Suppressor macrophage (primary cell): ENCODE data around the gene SLC25A21.
A peak's percentile ranks its signal among the peaks of the same experiment; 100 is the strongest.

Experiments
- DNase-seq, 4 experiments: peaks; one replicate each; pipeline ENCODE4 v3.0.0-alpha.2; 2020 to 2022

The SLC25A21 gene

GRCh38 chr14:36661506-36662257 is 510.7 kb downstream of the SLC25A21 start, which contains the start of gene PAX9:
TSS of gene PAX9 (plus strand) at chr14:36661860. CDS start at chr14:36662090, 230 bp downstream.
- DNase-seq = peak; percentile 62 to 78 (median 70)

GRCh38 chr14:36660736-36661505 is 511.5 kb downstream of the SLC25A21 start:
- no peak for DNase-seq

DNA sequence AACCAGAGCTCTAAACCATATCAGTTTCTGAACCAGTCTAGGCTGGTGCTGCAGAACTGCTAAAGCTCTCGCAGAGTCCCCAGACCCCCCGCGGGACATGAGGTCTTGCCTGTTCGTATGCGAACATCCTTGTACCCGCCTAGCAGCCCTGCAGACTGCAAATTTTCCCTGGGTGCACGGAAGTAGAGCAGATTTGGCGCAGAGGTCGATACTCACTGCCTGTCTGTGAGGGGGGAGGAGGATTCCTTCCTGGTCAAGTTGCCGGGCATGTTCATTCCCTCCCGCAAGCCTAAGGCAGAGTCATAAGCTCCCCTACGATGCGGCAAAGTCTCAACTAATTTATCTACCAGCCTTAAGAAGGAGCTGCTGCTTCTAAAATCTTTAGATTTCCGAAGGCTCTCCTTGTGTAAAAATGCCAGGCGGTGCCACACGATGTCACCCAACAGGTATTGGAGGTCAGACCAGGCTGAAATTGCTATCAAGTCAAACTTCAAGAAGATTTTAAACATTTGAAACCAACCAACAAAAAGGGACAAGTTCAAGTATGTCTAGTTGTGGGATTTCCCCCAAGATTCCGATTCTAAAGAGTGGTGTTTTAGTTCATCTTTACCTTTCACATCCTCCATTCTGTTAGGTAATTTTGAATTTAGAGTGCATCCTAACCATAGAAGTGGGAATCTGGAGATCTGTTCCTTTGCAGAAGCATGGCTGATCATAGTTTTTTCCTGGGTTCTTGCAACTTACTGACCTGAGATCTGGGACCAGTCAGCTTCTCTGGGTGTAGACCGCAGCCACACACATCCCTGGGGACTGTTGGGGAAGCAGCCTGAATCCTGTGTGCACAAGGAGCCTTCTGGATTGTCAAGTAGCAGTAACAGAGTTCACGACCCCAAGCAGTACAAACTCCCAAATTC is 512.3 kb downstream of the SLC25A21 start:
- no peak for DNase-seq

DNA sequence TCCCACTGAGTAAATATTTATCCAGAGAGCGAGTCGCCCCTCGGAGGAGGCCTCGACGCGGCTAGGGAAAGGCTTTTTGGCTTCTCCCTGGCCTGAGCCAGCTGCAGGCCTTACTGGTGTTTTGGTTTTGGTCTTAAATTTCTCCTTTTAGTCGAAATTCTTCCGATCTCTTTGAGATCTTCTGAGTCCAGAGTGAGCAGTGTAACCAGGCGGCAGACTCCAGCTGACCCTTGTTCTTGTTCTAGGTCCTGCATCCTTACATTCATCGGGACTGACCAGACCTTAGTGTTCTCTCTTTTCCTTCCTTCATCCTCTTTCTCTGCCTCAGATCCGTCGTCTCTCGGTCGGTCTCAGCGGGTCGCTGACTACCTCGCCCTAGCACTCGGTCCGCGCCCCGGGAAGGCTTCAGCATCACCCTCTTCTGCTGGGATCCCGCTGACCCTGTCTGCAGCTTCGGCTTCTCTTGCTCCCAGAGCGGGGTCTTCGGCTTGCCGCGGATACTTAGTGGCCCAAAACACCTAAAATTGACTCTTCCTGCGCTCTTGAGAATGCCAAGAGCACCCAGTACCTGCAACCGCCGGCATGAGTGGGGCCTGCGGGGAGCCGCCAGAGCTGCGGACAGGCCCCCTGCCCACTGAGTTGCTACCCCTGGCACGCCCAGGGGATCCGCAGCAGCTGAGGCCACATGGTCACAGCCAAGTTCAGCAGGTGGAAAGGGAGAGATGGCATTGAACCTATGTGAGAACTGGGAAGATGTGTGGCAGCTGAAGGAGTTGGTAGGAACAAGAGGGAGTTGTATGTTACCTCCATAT is 513.2 kb downstream of the SLC25A21 start:
- no peak for DNase-seq

DNA sequence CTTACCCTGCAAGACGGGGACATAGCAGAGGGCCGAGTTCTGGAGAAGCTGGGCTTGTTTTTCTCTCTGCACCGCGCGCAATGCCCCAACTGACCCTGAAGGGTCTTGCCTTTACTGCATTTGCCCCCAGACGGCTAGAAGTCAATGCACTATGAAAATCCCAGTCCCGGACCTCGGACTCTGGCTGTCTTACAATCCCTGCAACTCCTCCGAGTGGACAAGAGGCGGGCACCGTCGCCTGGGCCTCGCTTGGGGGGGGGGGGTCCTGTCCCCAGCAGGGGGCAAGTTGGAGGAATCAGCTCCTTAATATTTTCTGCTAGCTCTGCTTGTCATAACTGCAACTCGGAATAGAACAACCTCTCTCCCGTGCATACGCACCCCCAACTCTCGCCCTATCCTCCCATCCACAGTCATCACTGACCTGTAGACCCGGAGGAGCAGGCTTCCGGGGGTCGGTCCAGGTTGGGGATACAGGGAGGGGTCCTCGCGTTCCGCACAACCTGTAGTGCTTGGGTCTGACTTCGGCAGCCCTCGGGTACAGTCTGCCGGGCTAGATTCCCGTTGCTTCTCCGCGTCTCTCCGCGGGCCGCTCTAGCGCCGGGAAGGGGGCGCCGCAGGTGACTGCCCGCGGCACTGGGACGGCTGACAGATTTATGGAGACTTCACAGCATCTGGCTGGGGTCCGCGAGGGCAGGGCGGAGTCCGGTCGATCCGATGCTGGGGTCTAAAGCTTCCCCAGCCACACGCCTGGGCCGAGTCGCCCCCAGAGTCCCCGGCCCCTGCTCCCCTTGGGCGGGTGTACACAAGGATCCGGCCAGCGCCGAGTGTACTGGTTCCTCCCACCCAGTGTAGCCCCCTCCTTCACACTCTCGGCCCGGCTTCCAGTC is 514.0 kb downstream of the SLC25A21 start:
- no peak for DNase-seq

DNA sequence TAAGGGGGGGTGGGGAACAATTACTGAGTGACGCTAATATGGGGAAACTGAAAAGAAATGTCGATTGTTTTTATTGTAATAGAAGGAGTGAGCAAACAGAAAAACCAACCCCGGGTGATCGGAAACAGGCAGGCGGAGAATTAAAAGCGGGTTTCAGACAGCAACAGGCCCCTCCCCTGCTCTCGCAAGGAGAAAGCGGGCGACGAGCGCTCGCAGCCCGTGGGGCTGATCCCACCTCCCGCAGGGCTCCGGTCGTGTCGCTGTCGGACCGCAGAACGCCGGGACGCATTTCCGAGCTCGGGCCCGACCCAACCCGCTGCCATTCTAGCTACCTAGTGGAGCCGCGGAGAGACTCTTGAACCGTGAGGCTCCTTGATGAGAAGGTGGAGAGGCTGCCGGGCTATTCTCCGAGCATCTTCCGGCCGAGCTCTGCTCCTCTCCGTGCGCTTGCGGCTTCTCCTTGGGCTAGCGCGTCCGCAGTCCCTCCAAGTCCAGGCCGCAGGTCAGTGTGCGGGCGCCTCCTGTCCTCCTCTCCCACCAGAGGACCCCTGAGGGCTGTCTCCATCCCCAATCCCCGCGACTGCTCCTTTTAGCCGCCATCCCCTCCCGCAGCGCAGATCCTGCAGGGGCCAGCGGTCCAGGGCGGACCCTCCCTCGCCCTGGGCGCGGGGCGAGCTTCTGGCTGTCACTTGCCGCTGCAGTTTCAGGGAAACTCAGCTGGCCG is 514.8 kb downstream of the SLC25A21 start:
- DNase-seq = no peak

DNA sequence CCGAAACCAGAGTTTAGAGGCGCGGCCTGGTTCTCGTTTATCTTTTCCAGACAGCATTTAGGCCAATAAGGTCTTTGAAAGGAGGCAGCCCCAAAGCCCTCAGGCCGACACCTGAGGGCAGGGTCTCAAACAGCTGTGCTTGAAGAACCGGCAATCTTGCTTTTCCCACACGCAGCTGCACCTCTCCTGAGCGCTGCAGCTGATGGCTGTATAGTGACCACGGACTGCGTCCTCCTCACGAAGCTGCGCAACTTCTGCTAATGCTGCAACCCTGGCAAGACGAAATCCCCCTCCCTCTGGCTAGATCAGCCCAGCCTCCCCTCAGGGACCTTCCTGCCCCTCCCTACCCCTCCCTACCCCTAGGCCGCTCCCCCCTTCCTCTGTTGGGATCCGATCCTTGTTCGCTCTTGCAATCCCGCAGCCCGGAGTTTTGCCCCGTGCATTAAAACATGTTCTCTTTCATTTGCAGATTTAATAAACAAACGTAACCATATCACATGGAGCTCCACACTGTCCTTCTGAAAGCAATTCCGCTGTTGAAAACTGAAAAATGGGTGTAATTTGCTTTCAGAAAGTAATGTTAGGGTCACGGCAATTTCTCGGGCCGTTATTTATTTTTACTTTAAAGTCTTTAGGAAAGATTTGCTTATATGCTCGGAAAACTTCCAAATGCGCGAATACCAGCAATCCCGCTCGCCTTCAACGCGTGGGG is 515.6 kb downstream of the SLC25A21 start:
- DNase-seq = no peak

DNA sequence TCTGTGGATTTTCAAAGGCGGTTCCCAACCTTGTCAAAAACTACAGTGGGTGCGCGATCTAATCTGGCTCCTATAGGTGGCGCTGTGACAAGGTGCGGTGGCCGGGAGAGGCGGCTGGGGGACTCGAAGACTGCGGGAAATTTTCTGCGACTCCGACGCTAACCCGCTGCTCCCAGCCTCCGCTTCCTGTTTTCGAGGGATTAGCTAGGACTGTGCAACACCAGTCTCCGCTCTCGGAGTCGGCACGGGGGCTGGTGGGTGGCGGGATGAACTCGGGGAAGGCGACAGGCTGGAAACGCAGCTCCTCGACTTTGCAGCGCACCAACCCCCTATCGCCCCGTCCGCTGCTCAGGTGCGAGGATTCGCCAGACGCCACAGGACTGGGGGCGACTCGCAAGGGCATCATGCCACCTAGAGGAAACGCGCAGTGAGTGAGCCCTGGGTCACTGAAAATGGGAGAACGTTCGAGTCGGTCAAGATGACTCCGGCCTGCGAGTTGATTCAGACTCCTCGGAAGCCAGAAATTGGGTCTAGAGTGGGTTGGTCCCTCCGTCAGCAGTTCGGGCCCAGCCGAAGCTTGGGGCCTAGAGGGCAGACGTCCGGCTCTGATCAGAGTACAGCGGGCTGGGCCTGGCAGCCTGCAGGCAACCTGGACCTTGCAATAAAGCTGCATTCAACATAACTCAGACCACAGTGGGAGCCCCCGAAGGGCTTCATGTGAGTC is 516.3 kb downstream of the SLC25A21 start:
- DNase-seq = peak; percentile 8 to 46 (median 36)

DNA sequence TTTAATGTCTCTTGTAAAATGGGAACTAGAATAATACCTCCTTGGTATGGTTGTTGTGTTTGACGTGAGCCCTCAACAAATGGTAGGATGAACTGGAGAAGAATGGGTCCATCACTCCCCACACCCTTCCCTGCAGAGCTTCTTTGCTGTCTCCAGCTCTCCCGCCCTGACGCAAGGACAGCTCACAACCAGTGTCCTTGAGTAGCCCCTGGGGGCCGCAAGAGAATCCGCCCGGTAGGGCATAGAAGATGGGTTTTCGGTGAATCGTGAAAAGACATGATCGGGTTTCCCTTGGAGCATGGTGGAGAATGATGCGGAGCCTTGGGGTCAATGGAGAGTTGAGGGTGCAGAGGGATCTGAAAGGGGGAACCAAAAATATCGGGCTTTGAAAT is 516.8 kb downstream of the SLC25A21 start:
- no peak for DNase-seq

DNA sequence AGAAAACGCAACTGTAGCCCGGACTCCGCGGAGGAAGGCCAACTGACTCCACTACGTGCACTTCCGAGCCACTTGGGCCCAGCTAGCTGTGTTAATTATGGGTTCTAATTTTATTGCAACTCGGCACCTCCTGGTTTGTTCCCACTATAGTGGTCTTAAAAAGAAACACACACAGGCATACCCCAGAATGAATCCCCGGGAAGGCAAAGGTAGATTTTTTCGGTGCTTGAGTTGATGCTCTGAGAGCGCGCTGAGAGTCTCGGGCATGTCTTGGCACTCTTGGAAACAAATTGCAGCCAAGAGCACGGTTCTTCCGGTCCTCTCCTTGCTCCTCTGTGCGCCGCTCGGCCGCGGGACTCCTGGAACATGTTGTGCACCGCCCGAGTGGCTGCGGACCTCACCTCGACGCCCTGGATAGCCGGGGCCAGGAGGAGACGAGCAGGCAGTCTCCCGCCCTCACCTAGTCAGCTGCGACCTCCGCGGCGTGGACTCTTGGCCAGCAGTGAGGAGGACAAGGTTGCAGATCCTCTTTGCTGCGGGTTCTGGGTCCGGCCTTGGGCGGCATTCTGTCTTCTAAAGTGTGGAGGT is 517.5 kb downstream of the SLC25A21 start:
- DNase-seq = no peak

GRCh38 chr14:36653962-36654793 is 518.2 kb downstream of the SLC25A21 start:
- no peak for DNase-seq

GRCh38 chr14:36653413-36653812 is 519.0 kb downstream of the SLC25A21 start:
- DNase-seq = no peak

- no peak for DNase-seq
Measured at GRCh38 chr14:36652542-36653201, 519.7 kb downstream of the SLC25A21 start.

- DNase-seq = no peak
Measured at GRCh38 chr14:36649872-36650650, 522.3 kb downstream of the SLC25A21 start.

GRCh38 chr14:36647824-36648753 is 524.3 kb downstream of the SLC25A21 start:
- DNase-seq = peak in 3 of 4 experiments; percentile 5 to 22 (median 15)
